Adipocyte (in vitro differentiated cells): ENCODE measurements around the gene FXYD3.
A peak's percentile ranks its signal among the peaks of the same experiment; 100 is the strongest.
"Not testable (repeated sequence)": the region's sequence is repeated elsewhere in the genome, so short reads cannot be mapped to it uniquely, and the experiment has no call there.

Experiments used
- DNase-seq: peaks from one replicate; pipeline ENCODE4 v3.0.0-alpha.2; 2015; ENCODE audit warnings: low read depth
- H3K27me3 ChIP-seq: replicated peaks from 2 replicates; pipeline ENCODE4 v1.7.0; 2013; ENCODE audit warnings: mild to moderate bottlenecking, low read length, moderate library complexity; ENCODE audit not compliant: control insufficient read depth, insufficient read depth
- H3K36me3 ChIP-seq: 2 replicates; pipeline ENCODE4 v1.7.0; 2013; ENCODE audit warnings: low read length, mild to moderate bottlenecking, moderate library complexity; ENCODE audit not compliant: control insufficient read depth, insufficient read depth, severe bottlenecking
- H3K4me1 ChIP-seq: 2 replicates; pipeline ENCODE4 v1.7.0; 2013; ENCODE audit warnings: mild to moderate bottlenecking, low read length, moderate library complexity; ENCODE audit not compliant: control insufficient read depth, insufficient read depth
- H3K4me3 ChIP-seq: 2 replicates; pipeline ENCODE4 v1.7.0; 2013; ENCODE audit warnings: mild to moderate bottlenecking, low read length, moderate library complexity
- H3K9ac ChIP-seq: 2 replicates; pipeline ENCODE4 v1.7.0; 2013; ENCODE audit warnings: mild to moderate bottlenecking, low read length, moderate library complexity
- H3K9me3 ChIP-seq: 2 replicates; pipeline ENCODE4 v1.7.0; 2013; ENCODE audit warnings: mild to moderate bottlenecking, low read length, moderate library complexity; ENCODE audit not compliant: control insufficient read depth

The FXYD3 gene

DNA sequence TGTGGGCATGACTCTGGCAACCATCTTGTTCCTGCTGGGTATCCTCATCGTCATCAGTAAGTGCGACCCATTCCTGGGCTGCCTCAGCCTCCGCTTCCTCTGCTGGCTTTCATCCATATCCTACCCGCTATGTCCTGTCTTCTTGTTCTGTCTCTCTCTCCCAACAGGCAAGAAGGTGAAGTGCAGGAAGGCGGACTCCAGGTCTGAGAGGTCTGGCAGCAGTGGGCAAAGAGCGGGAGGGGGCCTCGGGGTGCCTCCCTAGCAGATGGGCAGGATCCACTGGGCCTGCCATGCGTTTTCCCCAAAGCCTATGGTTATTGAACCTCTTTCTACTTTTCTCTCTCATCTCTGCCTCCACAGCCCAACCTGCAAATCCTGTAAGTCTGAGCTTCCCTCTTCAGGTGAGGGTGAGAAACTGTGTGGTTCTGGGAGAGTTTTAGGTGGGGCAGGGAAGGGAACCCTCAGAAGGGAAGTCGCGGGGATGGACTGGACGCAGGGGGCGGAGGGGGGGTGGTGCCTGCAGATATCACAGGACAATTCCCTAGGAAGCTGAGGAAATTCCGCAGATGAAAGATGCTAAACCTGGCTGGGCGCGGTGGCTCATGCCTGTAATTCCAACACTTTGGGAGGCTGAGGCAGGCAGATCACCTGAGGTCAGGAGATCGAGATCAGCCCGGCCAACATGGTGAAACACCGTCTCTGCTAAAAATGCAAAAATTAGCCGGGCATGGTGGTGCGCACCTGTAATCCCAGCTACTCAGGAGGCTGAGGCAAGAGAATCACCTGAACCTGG is 35.8 kb downstream of the FXYD3 start:
- H3K4me1 ChIP-seq: peaks cover 19% of the 10 kb centered on the region
- H3K9me3 ChIP-seq: no peaks in the 10 kb centered on the region
- H3K9ac ChIP-seq: no peak overlapping the region
- DNase-seq: no peak
- no peaks in the 10 kb centered on the region for H3K36me3 ChIP-seq
- H3K27me3 ChIP-seq: no peaks in the 10 kb centered on the region
- H3K4me3 ChIP-seq: no peak overlapping the region

GRCh38 chr19:35153129-35153522 is 37.5 kb downstream of the FXYD3 start:
- not testable (repeated sequence) for H3K9ac ChIP-seq, H3K4me3 ChIP-seq, DNase-seq, H3K36me3 ChIP-seq, H3K27me3 ChIP-seq, H3K9me3 ChIP-seq
- H3K4me1 ChIP-seq: peaks cover 15% of the 10 kb centered on the region

DNA sequence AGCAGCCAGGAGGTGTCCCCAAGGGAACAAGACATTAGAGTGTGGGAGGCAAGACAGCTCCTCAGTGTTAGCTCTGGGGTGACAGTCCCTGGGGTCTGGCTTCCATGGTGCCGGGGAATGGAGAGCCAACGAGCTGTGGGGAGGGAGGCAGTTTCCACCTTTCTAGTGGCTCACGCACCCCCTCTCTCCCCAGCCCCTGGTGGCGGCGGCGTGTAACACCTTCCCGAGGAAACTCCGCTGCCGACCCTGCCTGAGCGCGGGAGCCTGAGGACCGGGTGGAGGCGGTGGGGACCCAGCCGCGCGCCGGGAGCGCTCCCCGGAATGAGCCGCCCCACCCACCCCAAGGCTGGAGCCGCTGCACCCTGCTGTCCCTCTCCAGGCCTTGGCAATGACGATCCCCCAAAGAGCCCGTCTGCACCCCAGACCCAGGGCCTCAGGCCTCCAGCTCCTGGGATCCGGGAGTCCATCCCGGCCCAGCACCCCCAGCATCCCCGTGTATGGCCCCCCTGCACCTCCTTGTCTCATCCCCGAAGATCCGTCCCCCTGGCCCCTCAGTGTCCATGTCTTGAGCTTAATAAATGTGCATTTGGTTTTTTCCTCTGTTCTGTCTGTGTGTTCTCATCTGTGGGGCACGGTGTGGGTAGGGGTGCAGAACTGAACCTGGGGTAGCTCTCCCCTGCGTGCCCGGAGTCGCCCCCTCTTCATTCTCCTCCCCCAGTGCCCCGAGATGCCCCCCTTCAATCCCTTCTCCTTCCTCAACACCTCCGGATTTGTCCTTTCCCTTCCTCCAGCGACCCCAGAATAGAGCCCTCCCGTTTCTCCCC is 38.3 kb downstream of the FXYD3 start:
- Histone ChIP-seq H3K36me3 (peaks cover 13% of the 10 kb centered on the region), H3K4me1 (peaks cover 15% of the 10 kb centered on the region), H3K9me3 (no peaks in the 10 kb centered on the region), H3K9ac (peak overlapping the region; percentile 90), H3K27me3 (no peaks in the 10 kb centered on the region), H3K4me3 (peak overlapping the region; percentile 92)
- DNase-seq: peak; percentile 49

GRCh38 chr19:35154525-35155406 is 39.1 kb downstream of the FXYD3 start, which contains the start of gene FXYD5:
FXYD5 (plus strand) TSS chr19:35154735; CDS start chr19:35155551, 816 bp downstream.
- DNase-seq: peak; percentile 89

DNA sequence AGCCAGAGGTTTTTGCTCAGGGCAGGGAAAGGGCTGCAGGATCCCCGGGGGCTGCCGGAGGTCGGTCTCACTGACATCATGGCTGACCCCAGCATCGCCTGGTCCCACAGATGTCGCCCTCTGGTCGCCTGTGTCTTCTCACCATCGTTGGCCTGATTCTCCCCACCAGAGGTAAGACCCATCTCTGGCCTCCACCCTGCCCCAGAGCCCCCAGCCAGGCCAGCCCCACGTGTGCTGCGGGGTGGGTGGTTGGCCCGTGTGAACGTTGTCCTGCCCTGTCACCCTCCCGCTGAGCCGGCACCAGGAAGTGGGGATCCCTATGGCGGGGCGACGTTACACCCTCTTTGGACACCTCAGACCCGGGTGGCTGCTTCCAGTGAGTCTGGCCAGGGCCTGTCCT is 39.8 kb downstream of the FXYD3 start:
- H3K9ac ChIP-seq: peak overlapping the region; percentile 90
- peak overlapping the region; percentile 92 for H3K4me3 ChIP-seq
- peaks cover 15% of the 10 kb centered on the region for H3K4me1 ChIP-seq
- H3K27me3 ChIP-seq: no peaks in the 10 kb centered on the region
- no peaks in the 10 kb centered on the region for H3K9me3 ChIP-seq
- H3K36me3 ChIP-seq: peaks cover 24% of the 10 kb centered on the region
- no peak for DNase-seq

More at GRCh38 chr19:35154525-35155406, 39.1 kb downstream of the FXYD3 start, which contains the start of gene FXYD5:
- Histone ChIP-seq H3K9ac (peak within 1 kb of the TSS; percentile 90), H3K9me3 (no peaks in the 10 kb centered on the region), H3K27me3 (no peaks in the 10 kb centered on the region), H3K36me3 (peaks cover 21% of the 10 kb centered on the region), H3K4me3 (peak within 1 kb of the TSS; percentile 92), H3K4me1 (peaks cover 15% of the 10 kb centered on the region)

DNA sequence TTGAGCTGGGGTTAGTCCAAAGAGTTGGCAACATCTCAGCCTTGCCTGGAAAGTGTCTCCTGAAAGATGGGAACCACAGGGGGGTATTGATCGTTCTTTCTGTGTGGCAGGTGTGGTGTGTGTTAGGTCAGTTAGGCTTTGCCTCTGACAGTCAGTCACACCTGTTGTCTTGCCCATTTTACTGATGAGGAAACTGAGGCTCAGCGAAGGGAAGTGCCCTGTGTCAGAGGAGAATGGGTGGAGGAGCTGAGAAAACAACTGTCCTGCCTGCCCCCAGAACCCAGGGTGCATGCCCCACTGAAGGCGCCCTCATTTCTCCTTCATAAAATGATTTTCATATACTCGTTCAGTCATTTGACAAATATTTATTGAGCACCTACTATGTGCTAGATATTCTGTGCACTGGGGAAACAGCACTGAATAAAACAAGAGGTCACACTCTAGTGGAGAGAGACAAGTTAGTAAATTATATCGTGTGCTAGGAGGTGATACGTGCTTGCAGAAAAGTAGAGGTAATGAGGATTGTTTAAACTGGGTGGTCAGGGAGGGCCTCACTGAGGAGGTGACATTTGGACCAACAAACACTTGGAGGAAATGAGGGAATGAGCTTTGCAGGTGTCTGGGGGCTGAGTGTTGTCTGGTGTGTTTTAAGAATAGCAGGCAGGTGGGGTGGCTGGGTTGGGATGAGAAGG is 40.5 kb downstream of the FXYD3 start:
- Histone ChIP-seq H3K9ac (peak overlapping the region; percentile 90), H3K27me3 (no peaks in the 10 kb centered on the region), H3K9me3 (no peaks in the 10 kb centered on the region), H3K4me1 (peaks cover 15% of the 10 kb centered on the region), H3K36me3 (peaks cover 30% of the 10 kb centered on the region), H3K4me3 (peak overlapping the region; percentile 92)
- DNase-seq: no peak

DNA sequence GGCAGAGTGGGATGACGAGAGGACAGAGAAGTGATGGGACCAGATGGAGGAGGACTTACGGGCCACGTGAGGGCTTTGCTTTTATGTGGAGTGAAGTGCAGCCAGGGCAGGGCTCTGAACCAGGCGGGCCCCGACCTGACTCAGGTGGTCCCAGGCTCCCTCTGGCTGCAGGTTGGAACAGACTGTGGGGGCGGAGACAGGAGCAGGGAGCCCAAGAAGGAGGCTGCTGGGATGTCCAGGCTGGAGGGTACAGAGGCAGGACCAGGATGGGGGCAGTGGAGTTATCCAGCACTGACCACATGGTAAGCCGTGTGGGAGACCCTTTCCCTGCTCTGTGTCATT is 41.0 kb downstream of the FXYD3 start:
- Histone ChIP-seq H3K36me3 (peaks cover 35% of the 10 kb centered on the region), H3K4me3 (no peak overlapping the region), H3K9me3 (no peaks in the 10 kb centered on the region), H3K27me3 (no peaks in the 10 kb centered on the region), H3K9ac (no peak overlapping the region), H3K4me1 (peaks cover 15% of the 10 kb centered on the region)
- no peak for DNase-seq

- Histone ChIP-seq H3K36me3 (peaks cover 43% of the 10 kb centered on the region), H3K9ac (no peak overlapping the region), H3K27me3 (no peaks in the 10 kb centered on the region), H3K4me1 (peaks cover 15% of the 10 kb centered on the region), H3K9me3 (peaks cover 3% of the 10 kb centered on the region), H3K4me3 (no peak overlapping the region)
- DNase-seq: no peak
These were observed 41.8 kb downstream of the FXYD3 start for GRCh38 chr19:35157431-35157830.

GRCh38 chr19:35159606-35160005 is 44.0 kb downstream of the FXYD3 start:
- peaks cover 60% of the 10 kb centered on the region for H3K36me3 ChIP-seq
- H3K9me3 ChIP-seq: peaks cover 13% of the 10 kb centered on the region
- peaks cover 11% of the 10 kb centered on the region for H3K4me1 ChIP-seq
- no peak for DNase-seq
- no peaks in the 10 kb centered on the region for H3K27me3 ChIP-seq
- no peak overlapping the region for H3K4me3 ChIP-seq
- no peak overlapping the region for H3K9ac ChIP-seq

DNA sequence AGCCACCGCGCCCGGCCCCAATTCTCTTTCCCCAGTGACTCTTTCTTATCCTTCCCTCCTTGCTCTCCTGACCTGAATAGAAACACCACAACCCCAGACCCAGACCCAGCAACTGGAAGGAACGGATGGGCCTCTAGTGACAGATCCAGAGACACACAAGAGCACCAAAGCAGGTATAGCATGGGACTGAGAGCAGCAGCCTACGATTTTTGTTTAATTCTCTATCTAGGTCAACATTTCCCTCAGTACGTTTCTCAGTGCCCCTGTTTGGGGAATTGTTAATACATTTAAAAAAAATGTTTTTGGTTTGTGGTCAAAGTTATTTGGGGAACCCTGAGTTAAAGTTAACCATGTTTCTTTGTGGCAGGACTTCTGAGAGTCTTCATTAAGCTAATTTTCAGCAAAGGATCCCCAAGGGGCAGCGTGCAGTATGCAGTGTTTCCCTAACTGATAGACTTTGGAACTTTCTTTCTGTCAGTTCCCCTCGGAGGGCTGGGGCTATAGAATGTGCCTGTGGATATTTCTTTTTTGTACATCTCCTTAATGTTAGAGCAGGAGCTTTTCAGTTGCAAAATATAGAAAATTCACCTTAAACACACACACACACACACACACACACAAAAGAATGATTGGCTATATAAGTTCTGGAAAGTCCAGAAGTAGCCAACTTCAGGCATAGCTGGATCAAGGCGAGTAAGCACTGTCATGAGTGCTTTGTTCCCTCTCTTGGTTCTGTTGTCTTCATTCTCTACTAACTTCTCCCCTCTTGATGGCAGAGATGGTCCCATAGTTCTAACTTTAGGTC is 45.2 kb downstream of the FXYD3 start:
- H3K9me3 ChIP-seq: peaks cover 17% of the 10 kb centered on the region
- H3K4me3 ChIP-seq: no peak overlapping the region
- no peak for DNase-seq
- H3K9ac ChIP-seq: no peak overlapping the region
- no peaks in the 10 kb centered on the region for H3K4me1 ChIP-seq
- no peaks in the 10 kb centered on the region for H3K27me3 ChIP-seq
- H3K36me3 ChIP-seq: peaks cover 71% of the 10 kb centered on the region
